SK-N-SH treated with all-trans-retinoic acid at 6 μM for 48 hours (cell line): ENCODE results near the gene OBSCN.

Experiments used
- ATAC-seq: fragments of 200-7000 bp; cut with Tn5 transposase; 3 replicates; pipeline ENCODE4 v1.9.1; 2020; ENCODE audit warnings: mild to moderate bottlenecking, moderate library complexity
- ARNTL ChIP-seq: fragments of 450-650 bp; formaldehyde crosslinking; IDR thresholded peaks from 2 replicates; pipeline ENCODE4 v1.5.0; 2020; ENCODE audit warnings: low read depth, mild to moderate bottlenecking, moderate library complexity, borderline replicate concordance
- CSDC2 ChIP-seq: fragments of 250-450 bp; sonication (Bioruptor Pico); IDR thresholded peaks from 2 replicates; pipeline ENCODE4 v1.5.0; 2020; ENCODE audit warnings: mild to moderate bottlenecking, moderate library complexity
- CSRNP3 ChIP-seq: fragments of 250-450 bp; sonication (Bioruptor Pico); IDR thresholded peaks from 2 replicates; pipeline ENCODE4 v1.5.1; 2021; ENCODE audit warnings: mild to moderate bottlenecking, moderate library complexity
- ESRRG ChIP-seq: fragments of 250-450 bp; sonication (Bioruptor Pico); IDR thresholded peaks from 2 replicates; pipeline ENCODE4 v1.6.1; 2021; ENCODE audit warnings: mild to moderate bottlenecking
- GLIS3 ChIP-seq: fragments of 250-450 bp; sonication (Bioruptor Pico); IDR thresholded peaks from 2 replicates; pipeline ENCODE4 v1.5.0; 2020; ENCODE audit warnings: mild to moderate bottlenecking, moderate library complexity
- ISL1 ChIP-seq: fragments of 250-450 bp; sonication (Bioruptor Pico); IDR thresholded peaks from 2 replicates; pipeline ENCODE4 v2.1.2; 2022; ENCODE audit warnings: mild to moderate bottlenecking, moderate library complexity
- OSR1 ChIP-seq: fragments of 250-450 bp; sonication (Bioruptor Pico); IDR thresholded peaks from 2 replicates; pipeline ENCODE4 v1.8.0; 2022; ENCODE audit warnings: moderate library complexity, mild to moderate bottlenecking, inconsistent platforms
- PATZ1 ChIP-seq: fragments of 250-450 bp; sonication (Bioruptor Pico); IDR thresholded peaks from 2 replicates; pipeline ENCODE4 v1.8.0; 2020; ENCODE audit warnings: mild to moderate bottlenecking, moderate library complexity, borderline replicate concordance
- POU6F1 ChIP-seq: fragments of 250-450 bp; sonication (Bioruptor Pico); IDR thresholded peaks from 2 replicates; pipeline ENCODE4 v1.8.0; 2021; ENCODE audit warnings: low read depth, mild to moderate bottlenecking, moderate library complexity, borderline replicate concordance
- RARB ChIP-seq: fragments of 250-450 bp; sonication (Bioruptor Pico); IDR thresholded peaks from 2 replicates; pipeline ENCODE4 v1.8.0; 2021; ENCODE audit warnings: mild to moderate bottlenecking, moderate library complexity
- SNAI2 ChIP-seq: fragments of 250-450 bp; sonication (Bioruptor Pico); IDR thresholded peaks from 2 replicates; pipeline ENCODE4 v1.5.0; 2020; ENCODE audit warnings: mild to moderate bottlenecking, moderate library complexity
- TCF4 ChIP-seq: fragments of 250-450 bp; sonication (Bioruptor Pico); IDR thresholded peaks from 2 replicates; pipeline ENCODE4 v1.8.0; 2021; ENCODE audit warnings: mild to moderate bottlenecking, moderate library complexity, borderline replicate concordance
- TOX ChIP-seq: fragments of 250-450 bp; sonication (Bioruptor Pico); IDR thresholded peaks from 2 replicates; pipeline ENCODE4 v1.8.0; 2021; ENCODE audit warnings: mild to moderate bottlenecking, moderate library complexity, borderline replicate concordance
- TSHZ2 ChIP-seq: fragments of 250-450 bp; sonication (Bioruptor Pico); IDR thresholded peaks from 2 replicates; pipeline ENCODE4 v1.5.0; 2020; ENCODE audit warnings: mild to moderate bottlenecking, moderate library complexity
- ZFP3 ChIP-seq: fragments of 250-450 bp; sonication (Bioruptor Pico); IDR thresholded peaks from 2 replicates; pipeline ENCODE4 v1.5.0; 2020; ENCODE audit warnings: mild to moderate bottlenecking, moderate library complexity
- ZNF565 ChIP-seq: fragments of 450-650 bp; formaldehyde crosslinking; conservative IDR thresholded peaks from 2 replicates; pipeline ENCODE4 v1.5.0; 2020; ENCODE audit warnings: low read depth, mild to moderate bottlenecking, moderate library complexity
- ZNF70 ChIP-seq: fragments of 450-650 bp; formaldehyde crosslinking; IDR thresholded peaks from 2 replicates; pipeline ENCODE4 v1.5.0; 2020; ENCODE audit warnings: mild to moderate bottlenecking, moderate library complexity
- ZNF8 ChIP-seq: fragments of 450-650 bp; formaldehyde crosslinking; IDR thresholded peaks from 2 replicates; pipeline ENCODE4 v1.5.0; 2020; ENCODE audit warnings: mild to moderate bottlenecking, moderate library complexity

The OBSCN gene

GRCh38 chr1:228391411-228392020 is 183.7 kb downstream of the OBSCN start:
- no peak for TF ChIP-seq ZNF8
- no peak for TF ChIP-seq TCF4 (CRISPR knock-in tag)
- TF ChIP-seq TOX (CRISPR knock-in tag): no peak
- no peak for TF ChIP-seq SNAI2
- TF ChIP-seq POU6F1 (CRISPR knock-in tag): no peak
- no peak for TF ChIP-seq TSHZ2 (CRISPR knock-in tag)
- no peak for TF ChIP-seq ZFP3 (CRISPR knock-in tag)
- no peak for TF ChIP-seq ZNF565 (CRISPR knock-in tag)
- TF ChIP-seq CSDC2 (CRISPR knock-in tag): no peak
- no peak for TF ChIP-seq ISL1
- TF ChIP-seq OSR1 (CRISPR knock-in tag): no peak
- TF ChIP-seq RARB (CRISPR knock-in tag): no peak
- TF ChIP-seq ZNF70 (CRISPR knock-in tag): no peak
- TF ChIP-seq, all 23 proteins: peak for 0
- ATAC-seq: peak; percentile 7

GRCh38 chr1:228392111-228392936 is 184.5 kb downstream of the OBSCN start:
- TF ChIP-seq PATZ1: no peak
- TF ChIP-seq CSRNP3: no peak
- TF ChIP-seq RARB (CRISPR knock-in tag): no peak
- TF ChIP-seq ZNF565 (CRISPR knock-in tag): no peak
- no peak for TF ChIP-seq OSR1 (CRISPR knock-in tag)
- TF ChIP-seq SNAI2: no peak
- no peak for TF ChIP-seq CSDC2 (CRISPR knock-in tag)
- TF ChIP-seq ESRRG (CRISPR knock-in tag): no peak
- TF ChIP-seq ARNTL (CRISPR knock-in tag): no peak
- no peak for TF ChIP-seq GLIS3 (CRISPR knock-in tag)
- no peak for TF ChIP-seq TCF4 (CRISPR knock-in tag)
- peak; percentile 45 for ATAC-seq

GRCh38 chr1:228393268-228393701 is 185.4 kb downstream of the OBSCN start:
- ATAC-seq: peak; percentile 70
- TF ChIP-seq SNAI2 (no peak), ARNTL (CRISPR knock-in tag) (no peak), CSRNP3 (no peak), CSDC2 (CRISPR knock-in tag) (no peak)
